ENCODE measurements around the gene ZNF830.

DNA sequence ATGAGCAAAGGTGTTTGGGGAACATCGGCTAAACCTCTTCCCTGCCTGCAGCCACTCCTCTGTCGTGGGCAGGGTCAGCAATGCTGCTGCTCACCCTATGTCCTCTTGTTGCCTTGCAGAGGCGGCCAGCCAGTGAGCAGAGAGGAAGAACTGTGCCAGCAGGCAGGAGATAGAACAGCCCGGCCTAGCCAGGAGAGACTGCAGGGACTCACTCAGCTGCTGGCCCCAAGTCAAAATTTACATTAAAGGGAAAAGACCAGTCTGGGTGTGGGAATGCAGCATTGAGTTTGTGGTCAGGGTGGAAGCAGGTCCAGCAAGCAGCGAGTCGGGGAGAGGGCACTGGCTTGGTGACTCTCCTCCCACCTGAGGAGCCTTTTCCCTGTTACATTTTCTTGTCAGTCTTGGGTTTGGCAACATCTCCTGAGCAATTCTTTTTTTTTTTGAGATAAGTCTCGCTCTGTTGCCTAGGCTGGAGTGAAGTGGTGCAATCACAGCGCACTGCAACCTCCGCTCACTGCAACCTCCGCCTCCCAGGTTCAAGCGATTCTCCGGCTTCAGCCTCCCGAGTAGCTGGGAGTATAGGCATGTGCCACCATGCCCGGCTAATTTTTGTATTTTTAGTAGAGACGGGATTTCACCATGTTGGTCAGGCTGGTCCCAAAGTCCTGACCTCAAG, 41.7 kb downstream of the ZNF830 start:
- TF ChIP-seq, protein P1, sequence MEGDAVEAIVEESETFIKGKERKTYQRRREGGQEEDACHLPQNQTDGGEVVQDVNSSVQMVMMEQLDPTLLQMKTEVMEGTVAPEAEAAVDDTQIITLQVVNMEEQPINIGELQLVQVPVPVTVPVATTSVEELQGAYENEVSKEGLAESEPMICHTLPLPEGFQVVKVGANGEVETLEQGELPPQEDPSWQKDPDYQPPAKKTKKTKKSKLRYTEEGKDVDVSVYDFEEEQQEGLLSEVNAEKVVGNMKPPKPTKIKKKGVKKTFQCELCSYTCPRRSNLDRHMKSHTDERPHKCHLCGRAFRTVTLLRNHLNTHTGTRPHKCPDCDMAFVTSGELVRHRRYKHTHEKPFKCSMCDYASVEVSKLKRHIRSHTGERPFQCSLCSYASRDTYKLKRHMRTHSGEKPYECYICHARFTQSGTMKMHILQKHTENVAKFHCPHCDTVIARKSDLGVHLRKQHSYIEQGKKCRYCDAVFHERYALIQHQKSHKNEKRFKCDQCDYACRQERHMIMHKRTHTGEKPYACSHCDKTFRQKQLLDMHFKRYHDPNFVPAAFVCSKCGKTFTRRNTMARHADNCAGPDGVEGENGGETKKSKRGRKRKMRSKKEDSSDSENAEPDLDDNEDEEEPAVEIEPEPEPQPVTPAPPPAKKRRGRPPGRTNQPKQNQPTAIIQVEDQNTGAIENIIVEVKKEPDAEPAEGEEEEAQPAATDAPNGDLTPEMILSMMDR (IDR thresholded peaks at IDR 0.05), result no peak
- no peak for TF ChIP-seq POLR2A (IDR thresholded peaks at IDR 0.05)

Measured in body of pancreas (tissue), 4 donors.